Posterior vena cava (tissue), 2 donors: Measurements from ENCODE around the gene FAM151A. TPM values are rescaled to one million over a fixed set of nuclear protein-coding genes. Genes with fewer than 3 reads are reported as not detected.

Experiments
- DNase-seq: peaks from one replicate; pipeline ENCODE4 v3.0.0-alpha.2; 2020; ENCODE audit warnings: low spot score
- intact Hi-C, 2 donors: fragments of 100-400 bp; cut with DNase I; formaldehyde crosslinking; loops; one replicate each; pipeline versions ENCODE4 v1.14.1 to v1.14.2; 2022 to 2023
- total RNA-seq, 2 donors: library from RNA; stranded (reverse); fragmentation: NEBNext Ultra II Directional; extraction: Animal tissue kit (Norgen Biotek cat#: 25700); gene quantifications; one replicate each; pipeline ENCODE4 v1.2.1, GENCODE V29; 2021
- donor health status: DM: yes; HTN: yes; CAD: no.
- donor health status: DM: yes; HTN: yes; CAD: no.

The FAM151A gene
- total RNA-seq, 2 donors from 2014 or later = not detected

- intact Hi-C loops = no loop called here
- DNase-seq = no peak
Observed at GRCh38 chr1:54606096-54606989, 17.0 kb downstream of the FAM151A start.

- no peak for DNase-seq
- intact Hi-C loops = no loop called here
Observed at GRCh38 chr1:54604572-54605370, 18.6 kb downstream of the FAM151A start.

GRCh38 chr1:54604051-54604450 lies 19.3 kb downstream of the FAM151A start:
- intact Hi-C loops = no loop called here
- DNase-seq = no peak

- intact Hi-C loops = no loop called here
- no peak for DNase-seq
Observed at GRCh38 chr1:54603241-54603640, 20.1 kb downstream of the FAM151A start.

DNA sequence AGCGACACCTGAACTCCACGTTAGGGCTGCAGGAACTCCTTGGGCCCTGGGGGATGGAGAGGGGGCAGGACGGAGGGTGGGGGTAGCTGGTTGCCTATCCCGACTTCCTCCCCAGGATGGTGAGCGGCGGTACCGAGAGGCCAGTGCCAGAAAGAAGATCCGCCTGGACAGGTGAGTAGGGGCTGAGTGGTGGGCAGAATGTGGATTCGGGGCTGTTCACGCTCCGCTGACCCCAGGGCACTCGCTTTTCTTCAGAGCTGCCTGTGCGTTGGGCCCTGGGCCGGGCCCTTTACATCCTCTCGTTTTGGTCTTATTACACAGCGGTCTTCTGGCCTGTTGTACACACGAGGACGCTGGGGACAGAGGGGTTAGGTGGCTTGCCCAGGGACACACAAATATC lies 20.8 kb downstream of the FAM151A start:
- no peak for DNase-seq
- intact Hi-C loops = no loop called here

- intact Hi-C loops = no loop called here
- DNase-seq = no peak
Observed at GRCh38 chr1:54601730-54602129, 21.6 kb downstream of the FAM151A start.

DNA sequence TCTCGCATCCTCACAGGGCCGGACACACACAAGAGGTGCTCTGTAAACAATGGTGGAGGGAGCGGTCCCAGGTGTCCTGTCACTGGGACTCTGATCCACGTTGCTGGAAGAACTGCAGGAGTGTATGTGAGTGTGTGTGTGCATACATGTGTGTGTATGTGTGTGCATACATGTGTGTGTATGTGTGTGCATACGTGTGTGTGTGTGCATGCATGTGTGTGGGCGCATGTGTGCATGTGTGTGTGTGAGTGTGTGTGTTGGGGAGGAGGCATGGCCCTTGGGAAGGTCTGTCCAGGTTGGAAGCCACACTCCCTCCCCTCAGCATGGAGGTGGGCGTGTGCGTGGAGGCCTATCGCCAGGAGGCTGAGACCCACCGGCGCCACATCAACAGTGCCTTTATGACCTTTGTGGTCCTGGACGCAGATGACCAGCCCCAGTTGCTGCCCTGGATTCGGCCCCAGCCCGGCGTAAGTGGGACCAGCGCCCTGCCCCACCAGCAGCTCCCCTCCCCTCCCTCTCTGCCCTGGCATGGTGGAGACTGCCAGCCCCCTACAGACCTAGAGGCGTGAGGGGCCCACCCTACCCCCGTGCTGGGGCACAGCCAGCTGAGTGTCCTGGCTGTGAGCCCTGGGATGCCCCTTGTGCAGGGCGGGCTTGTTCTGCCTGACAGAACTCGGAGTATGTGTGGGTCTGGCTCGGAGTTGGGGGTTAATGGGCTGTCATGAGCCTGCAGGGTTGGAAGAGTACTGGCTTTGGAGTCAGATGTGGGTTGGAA lies 22.2 kb downstream of the FAM151A start:
- intact Hi-C loops = no loop called here
- DNase-seq = no peak

GRCh38 chr1:54599211-54599823 lies 24.0 kb downstream of the FAM151A start:
- intact Hi-C loops = no loop called here
- no peak for DNase-seq

- intact Hi-C loops = no loop called here
- no peak for DNase-seq
Observed at GRCh38 chr1:54597455-54598030, 25.8 kb downstream of the FAM151A start.

DNA sequence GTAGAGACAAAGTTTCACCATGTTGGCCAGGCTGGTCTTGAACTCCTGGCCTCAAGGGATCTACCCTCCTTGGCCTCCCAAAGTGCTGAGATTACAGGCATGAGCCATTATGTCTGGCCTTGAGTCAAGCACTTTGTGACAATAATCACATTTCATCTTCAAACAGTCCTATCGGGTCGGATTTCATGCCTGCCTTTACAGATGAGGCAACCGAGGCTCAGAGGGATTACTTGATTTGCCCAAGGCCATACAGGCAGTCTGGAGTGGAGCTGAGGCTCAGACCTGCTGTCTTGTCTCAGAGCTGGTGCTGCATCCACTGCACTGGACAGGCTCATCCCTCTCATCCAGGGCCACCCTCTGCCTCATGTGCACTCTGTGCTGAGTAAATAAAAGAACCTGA lies 26.6 kb downstream of the FAM151A start:
- intact Hi-C loops = no loop called here
- DNase-seq = no peak

DNA sequence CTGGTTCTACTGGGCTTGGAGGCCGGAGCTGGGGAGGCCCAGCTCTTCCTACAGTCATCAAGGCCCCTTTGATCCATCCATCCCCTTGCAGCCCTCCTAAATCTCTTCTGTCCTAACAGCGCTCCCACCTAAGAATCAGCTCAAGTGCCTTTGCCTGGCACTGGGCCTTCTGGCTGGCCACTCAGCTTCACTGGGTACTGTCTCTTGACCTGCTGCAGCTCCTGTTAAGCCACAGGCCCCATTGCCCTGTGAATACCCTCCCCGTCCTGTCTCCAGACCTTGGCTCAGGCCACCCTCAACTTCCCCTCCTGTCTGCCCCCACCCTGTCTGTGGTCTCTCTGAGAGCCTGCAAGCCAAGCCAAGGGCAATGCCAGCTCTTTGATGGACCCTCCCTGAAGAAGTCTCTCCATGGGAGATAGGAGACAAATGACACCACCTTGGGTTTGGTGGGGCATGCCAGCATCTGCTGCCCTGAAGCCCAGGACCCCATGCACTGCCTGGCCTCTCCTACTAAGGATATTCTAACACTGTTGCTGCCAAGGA lies 27.3 kb downstream of the FAM151A start:
- intact Hi-C loops = no loop called here
- no peak for DNase-seq

DNA sequence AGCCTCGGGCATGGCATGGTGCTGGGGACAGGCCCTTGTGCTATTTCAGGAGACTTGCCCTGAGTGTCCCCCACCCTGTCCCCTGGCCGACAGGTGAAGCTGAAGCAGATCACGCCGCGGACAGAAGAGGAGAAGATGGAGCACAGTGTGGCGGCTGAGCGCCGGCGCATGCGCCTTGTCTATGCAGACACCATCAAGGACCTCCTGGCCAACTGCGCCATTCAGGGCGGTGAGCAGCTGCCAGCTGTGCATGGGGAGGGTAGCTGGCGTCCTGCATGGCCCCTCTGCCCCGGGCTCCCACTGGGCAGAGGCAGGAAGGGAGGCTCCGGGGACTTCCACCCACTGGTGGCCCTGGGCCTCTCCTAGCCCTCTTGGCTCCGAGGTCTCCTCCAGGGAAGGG lies 28.9 kb downstream of the FAM151A start:
- no peak for DNase-seq
- intact Hi-C loops = no loop called here

DNA sequence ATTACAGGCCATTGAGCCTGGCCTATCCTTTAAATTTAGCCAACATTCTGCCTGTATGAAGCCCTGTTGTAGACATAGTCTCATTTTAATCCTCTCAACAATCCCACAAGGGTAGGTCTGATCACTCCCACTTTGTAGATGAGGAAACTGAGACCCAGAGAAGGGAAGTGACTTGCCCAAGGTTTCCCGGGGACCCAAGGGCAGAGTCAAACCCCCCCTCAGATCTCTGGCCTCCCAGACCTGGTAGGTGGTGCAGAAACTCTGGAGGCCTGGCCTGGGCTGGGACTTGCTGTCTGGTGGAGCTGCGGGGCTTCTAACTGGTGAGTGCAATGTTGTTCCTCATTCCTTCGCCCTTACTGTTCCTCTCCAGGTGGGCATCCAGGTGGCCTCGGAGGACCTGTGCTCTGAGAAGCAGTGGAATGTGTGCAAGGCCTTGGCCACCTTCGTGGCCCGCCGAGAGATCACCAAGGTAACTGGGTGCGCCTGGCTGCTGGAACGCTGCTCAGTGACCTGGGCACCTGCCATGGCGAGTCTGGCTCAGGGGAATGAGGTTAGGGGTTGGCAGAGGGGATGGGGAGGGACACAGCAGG lies 29.7 kb downstream of the FAM151A start:
- intact Hi-C loops = no loop called here
- no peak for DNase-seq

DNA sequence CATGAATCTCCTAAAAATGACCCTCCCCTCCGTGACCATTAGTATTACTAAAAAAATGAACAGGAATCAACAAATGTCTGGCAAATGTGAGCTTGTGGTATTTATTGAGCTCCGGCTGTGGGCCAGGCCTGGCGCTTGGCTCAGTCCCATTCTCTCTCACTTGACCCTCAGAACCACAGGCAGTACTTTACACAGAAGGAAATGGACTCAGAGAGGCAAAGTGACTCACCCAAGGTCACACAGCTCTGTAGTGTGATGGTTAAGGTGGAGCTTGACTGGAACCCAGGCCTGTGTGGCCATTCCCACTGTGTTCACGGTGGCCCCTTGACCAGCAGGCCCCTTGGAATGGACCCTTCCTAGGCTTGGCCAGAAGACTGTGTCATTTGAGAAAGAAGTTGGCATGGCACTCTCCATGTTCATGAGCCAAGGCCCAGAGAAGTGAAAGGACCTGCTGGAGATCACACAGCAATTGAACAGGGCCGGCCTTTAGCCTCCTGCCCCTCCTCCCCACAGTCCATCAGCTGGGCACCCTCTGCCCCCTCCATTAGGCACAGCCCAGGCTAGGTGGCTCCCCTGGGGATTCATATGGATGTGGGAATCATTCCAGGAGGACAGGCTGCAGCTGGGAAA lies 32.1 kb downstream of the FAM151A start:
- intact Hi-C loops = no loop called here
- no peak for DNase-seq

GRCh38 chr1:54588377-54588776 lies 34.9 kb downstream of the FAM151A start:
- intact Hi-C loops = no loop called here
- no peak for DNase-seq

GRCh38 chr1:54585181-54586066 lies 37.9 kb downstream of the FAM151A start:
- intact Hi-C loops = no loop called here
- no peak for DNase-seq

- intact Hi-C loops = no loop called here
- no peak for DNase-seq
Observed at GRCh38 chr1:54584575-54584974, 38.8 kb downstream of the FAM151A start.
